ENCODE data around the gene ZNFX1.
A peak's percentile ranks its signal among the peaks of the same experiment; 100 is the strongest.

ZNFX1 gene

GRCh38 chr20:49260218-49260617 lies 17.6 kb downstream of the ZNFX1 start:
- in situ Hi-C loops (cut with MboI; ENCODE audit: low pct_unique_long_range_greater_than_20kb, low sequenced_read_pairs), result no loop called here
- no peak for DNase-seq

DNA sequence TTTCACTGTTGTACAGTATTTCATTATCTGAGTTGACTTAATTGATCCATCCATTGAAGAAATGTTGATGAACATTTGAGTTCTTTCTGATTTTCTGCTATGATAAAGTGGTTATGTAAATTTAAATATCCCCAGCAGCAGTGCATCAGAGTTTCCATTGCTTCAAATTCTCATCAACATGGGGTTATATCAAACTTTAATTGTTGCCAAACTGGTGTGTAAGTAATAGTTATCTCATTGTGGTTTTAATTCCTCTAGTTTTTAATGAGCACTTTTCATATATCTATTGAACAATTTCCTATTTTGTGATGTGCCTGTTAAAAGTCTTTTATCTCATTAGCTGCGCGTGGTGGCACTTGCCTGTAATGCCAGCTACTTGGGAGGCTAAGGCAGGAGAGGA lies 18.1 kb downstream of the ZNFX1 start:
- DNase-seq, result no peak
- in situ Hi-C loops (cut with MboI; ENCODE audit: low pct_unique_long_range_greater_than_20kb, low sequenced_read_pairs), result no loop called here

- in situ Hi-C loops (cut with MboI; ENCODE audit: low pct_unique_long_range_greater_than_20kb, low sequenced_read_pairs), result no loop called here
- no peak for DNase-seq
These were observed 18.6 kb downstream of the ZNFX1 start for GRCh38 chr20:49259284-49259683.

DNA sequence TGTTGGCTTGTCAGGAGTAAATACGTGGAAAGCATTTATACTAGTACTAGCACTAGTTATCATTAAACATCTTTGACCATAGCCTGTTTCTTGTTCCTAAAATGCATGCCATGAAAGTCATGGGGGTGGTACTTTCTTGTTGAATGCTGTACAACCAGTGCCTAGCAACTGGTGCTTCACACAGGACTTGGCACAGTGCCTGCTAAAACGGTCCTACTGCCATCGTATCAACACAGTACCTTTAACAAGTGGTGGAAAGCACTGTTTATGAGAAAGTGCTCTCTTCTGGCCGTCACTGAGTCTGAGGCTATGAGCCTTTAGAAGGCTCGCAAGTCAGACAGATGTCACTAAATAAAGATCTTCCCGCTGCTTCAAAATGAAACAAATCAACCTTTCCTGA lies 21.6 kb downstream of the ZNFX1 start:
- DNase-seq, result no peak
- in situ Hi-C loops (cut with MboI; ENCODE audit: low pct_unique_long_range_greater_than_20kb, low sequenced_read_pairs), result no loop called here

- in situ Hi-C loops (cut with MboI; ENCODE audit: low pct_unique_long_range_greater_than_20kb, low sequenced_read_pairs), result no loop called here
These were observed 25.1 kb downstream of the ZNFX1 start for GRCh38 chr20:49252556-49253350.

GRCh38 chr20:49248879-49249665 lies 28.8 kb downstream of the ZNFX1 start:
- no peak for DNase-seq
- in situ Hi-C loops (cut with MboI; ENCODE audit: low pct_unique_long_range_greater_than_20kb, low sequenced_read_pairs), result no loop called here

More at GRCh38 chr20:49252556-49253350, 25.1 kb downstream of the ZNFX1 start:
- no peak for DNase-seq

- in situ Hi-C loops (cut with MboI; ENCODE audit: low pct_unique_long_range_greater_than_20kb, low sequenced_read_pairs), result no loop called here
- DNase-seq, result no peak
These were observed 29.6 kb downstream of the ZNFX1 start for GRCh38 chr20:49248301-49248700.

- DNase-seq, result peak; percentile 63
- in situ Hi-C loops (cut with MboI; ENCODE audit: low pct_unique_long_range_greater_than_20kb, low sequenced_read_pairs), result no loop called here
These were observed 30.1 kb downstream of the ZNFX1 start for GRCh38 chr20:49247792-49248191.

- in situ Hi-C loops (cut with MboI; ENCODE audit: low pct_unique_long_range_greater_than_20kb, low sequenced_read_pairs), result no loop called here
- no peak for DNase-seq
These were observed 30.6 kb downstream of the ZNFX1 start for GRCh38 chr20:49247169-49247723.

- DNase-seq, result peak; percentile 65
- in situ Hi-C loops (cut with MboI; ENCODE audit: low pct_unique_long_range_greater_than_20kb, low sequenced_read_pairs), result no loop called here
These were observed 31.7 kb downstream of the ZNFX1 start for GRCh38 chr20:49245921-49246740.

DNA sequence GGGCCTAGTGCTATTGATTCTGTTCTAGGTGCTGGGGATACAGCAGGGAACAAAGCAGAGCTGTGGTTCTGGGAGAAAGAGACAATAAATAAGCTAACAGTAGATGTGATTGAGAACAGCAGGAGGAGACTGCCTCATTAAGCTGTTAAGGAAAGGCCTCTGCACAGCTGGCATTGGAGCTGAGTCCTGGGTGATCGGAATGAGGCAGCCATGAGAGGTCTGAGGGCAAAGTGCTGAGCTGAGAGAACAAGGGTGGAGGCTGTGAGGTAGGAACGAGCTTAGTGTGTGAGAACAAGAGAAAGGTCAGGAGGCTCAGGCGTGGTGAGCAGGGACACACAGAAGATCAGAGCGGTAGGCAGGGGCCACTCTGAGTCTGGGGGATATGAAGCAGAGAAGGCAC lies 40.3 kb downstream of the ZNFX1 start:
- DNase-seq, result no peak
- in situ Hi-C loops (cut with MboI; ENCODE audit: low pct_unique_long_range_greater_than_20kb, low sequenced_read_pairs), result no loop called here

DNA sequence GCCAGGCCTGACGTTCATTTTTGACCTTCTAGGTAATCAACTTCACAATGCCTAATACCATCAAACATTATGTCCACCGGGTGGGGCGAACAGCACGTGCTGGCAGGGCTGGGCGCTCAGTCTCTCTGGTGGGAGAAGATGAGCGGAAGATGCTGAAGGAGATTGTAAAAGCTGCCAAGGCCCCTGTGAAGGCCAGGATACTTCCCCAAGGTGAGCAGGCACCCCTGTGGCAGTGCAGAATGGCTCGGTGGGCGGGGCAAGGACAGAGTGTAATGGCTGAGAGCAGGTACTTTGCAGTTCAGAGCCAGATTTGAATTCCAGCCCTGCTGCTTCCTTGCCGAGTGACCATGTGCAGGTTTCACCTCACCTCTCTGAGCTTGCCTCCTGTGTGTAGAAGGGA lies 41.6 kb downstream of the ZNFX1 start:
- in situ Hi-C loops (cut with MboI; ENCODE audit: low pct_unique_long_range_greater_than_20kb, low sequenced_read_pairs), result no loop called here
- DNase-seq, result no peak

DNA sequence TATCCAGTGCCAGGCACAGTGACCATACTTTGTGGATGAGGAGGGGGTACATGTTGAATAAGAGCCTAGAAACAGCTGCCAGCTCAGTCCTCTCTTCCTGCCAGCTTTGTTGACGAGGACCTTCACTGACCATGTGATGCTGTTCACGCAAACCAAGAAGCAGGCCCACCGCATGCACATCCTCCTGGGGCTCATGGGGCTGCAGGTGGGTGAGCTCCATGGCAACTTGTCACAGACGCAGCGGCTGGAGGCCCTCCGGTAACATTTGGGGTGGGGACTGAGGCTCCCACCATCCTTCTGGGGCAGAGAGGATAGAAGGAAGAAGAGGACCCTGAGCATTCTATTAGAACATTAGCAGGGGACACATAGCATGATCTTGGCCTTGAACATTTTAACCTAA lies 43.0 kb downstream of the ZNFX1 start:
- no peak for DNase-seq
- in situ Hi-C loops (cut with MboI; ENCODE audit: low pct_unique_long_range_greater_than_20kb, low sequenced_read_pairs), result no loop called here

GRCh38 chr20:49233226-49233625 lies 44.6 kb downstream of the ZNFX1 start:
- no peak for DNase-seq
- in situ Hi-C loops (cut with MboI; ENCODE audit: low pct_unique_long_range_greater_than_20kb, low sequenced_read_pairs), result no loop called here

DNA sequence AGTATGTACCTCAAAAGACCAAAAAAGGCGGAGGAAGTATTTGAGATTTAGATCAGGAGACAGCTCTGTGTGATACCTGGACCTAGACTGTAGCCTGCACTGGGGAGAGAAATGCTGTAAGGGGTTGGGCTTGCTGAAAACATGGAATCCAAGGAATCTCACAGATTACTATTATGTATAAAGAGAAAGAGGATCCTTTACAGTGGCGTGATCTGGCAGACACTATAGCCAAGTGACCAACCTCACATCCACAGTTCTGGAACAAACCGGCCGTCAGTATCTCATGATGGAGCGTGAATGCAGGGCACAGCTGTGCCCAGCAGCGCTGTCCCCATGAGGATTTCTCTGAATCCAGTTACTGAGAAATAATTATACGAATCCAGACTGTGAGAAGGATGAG lies 46.4 kb downstream of the ZNFX1 start:
- in situ Hi-C loops (cut with MboI; ENCODE audit: low pct_unique_long_range_greater_than_20kb, low sequenced_read_pairs), result no loop called here
- DNase-seq, result no peak

- in situ Hi-C loops (cut with MboI; ENCODE audit: low pct_unique_long_range_greater_than_20kb, low sequenced_read_pairs), result no loop called here
- DNase-seq, result peak; percentile 86
These were observed 47.2 kb downstream of the ZNFX1 start for GRCh38 chr20:49230561-49231133.

- in situ Hi-C loops (cut with MboI; ENCODE audit: low pct_unique_long_range_greater_than_20kb, low sequenced_read_pairs), result no loop called here
- DNase-seq, result no peak
These were observed 47.8 kb downstream of the ZNFX1 start for GRCh38 chr20:49230021-49230420.

- in situ Hi-C loops (cut with MboI; ENCODE audit: low pct_unique_long_range_greater_than_20kb, low sequenced_read_pairs), result no loop called here
- no peak for DNase-seq
These were observed 48.5 kb downstream of the ZNFX1 start for GRCh38 chr20:49229381-49229780.

- in situ Hi-C loops (cut with MboI; ENCODE audit: low pct_unique_long_range_greater_than_20kb, low sequenced_read_pairs), result no loop called here
- no peak for DNase-seq
These were observed 49.2 kb downstream of the ZNFX1 start for GRCh38 chr20:49228676-49229075.
